GM18858 (cell line): ENCODE data around the gene PSMC5.
"Not testable (repeated sequence)": the region's sequence is repeated elsewhere in the genome, so short reads cannot be mapped to it uniquely, and the experiment has no call there.

Source experiments
- ATAC-seq: cut with Tn5 transposase; IDR thresholded peaks from one replicate; pipeline ENCODE4 v1.9.1; 2021; ENCODE audit not compliant: unreplicated experiment

PSMC5 gene

DNA sequence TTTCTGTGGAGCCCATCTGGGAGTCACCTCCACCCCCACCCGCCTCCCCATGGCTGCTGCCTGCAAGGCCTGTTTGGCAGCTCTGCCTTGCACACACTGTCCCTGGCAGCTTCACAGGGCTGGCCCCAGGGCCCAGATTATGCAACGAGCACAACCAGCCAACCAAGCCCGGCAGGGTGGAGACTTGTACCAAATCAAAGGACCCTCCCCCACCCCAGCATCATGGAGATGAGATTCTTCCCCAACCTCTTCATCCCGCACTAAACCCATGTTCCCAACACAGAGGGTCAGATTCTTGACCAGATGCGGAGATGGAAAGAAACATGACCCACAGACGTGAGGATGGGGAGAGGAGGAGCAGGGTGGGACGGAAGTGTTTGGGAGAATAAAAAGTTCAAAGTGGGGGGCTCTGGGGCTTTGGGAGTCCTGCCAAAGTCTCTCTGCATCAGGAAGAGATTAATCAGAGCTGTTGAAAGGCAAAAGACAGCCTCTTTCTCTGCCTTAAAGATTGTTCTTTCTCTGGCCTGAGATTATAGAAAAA is 11.5 kb downstream of the PSMC5 start:
- ATAC-seq = no peak

DNA sequence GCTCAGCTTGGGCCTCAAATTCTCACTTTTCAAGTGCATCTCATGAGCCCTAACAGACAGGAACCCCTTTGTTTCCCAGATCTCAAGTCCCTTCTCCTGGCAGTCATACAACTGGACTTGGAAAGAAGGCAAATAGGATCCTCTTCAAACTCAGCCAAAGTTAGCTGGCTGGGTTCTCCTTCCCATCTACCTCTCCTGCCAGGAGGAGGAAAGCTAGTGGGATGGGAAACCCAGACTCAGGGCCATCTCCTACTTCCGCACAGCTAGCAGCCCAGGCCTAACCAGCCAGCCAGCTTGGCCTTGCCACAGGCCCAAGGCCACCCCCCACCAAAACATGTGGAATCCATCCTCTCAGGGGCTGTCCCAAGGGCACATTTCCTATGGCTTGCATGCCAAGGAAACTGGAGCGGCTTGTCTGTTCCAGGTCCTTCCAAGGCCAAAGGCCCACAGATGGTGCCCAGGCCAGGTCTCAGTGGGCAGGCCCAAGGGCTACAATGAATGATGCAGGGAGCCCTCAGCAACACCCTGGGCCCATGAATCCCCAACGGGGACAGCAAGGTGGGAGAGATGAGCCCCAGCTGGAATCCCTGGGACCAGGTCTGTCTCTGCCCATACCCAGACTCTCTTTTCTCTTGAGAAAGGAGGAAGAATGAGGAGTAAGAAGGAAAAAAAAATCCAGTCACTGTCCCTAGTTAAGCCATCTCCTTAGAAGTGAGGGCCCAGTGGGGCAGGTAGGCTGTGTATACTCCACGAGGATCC is 13.5 kb downstream of the PSMC5 start:
- no peak for ATAC-seq

DNA sequence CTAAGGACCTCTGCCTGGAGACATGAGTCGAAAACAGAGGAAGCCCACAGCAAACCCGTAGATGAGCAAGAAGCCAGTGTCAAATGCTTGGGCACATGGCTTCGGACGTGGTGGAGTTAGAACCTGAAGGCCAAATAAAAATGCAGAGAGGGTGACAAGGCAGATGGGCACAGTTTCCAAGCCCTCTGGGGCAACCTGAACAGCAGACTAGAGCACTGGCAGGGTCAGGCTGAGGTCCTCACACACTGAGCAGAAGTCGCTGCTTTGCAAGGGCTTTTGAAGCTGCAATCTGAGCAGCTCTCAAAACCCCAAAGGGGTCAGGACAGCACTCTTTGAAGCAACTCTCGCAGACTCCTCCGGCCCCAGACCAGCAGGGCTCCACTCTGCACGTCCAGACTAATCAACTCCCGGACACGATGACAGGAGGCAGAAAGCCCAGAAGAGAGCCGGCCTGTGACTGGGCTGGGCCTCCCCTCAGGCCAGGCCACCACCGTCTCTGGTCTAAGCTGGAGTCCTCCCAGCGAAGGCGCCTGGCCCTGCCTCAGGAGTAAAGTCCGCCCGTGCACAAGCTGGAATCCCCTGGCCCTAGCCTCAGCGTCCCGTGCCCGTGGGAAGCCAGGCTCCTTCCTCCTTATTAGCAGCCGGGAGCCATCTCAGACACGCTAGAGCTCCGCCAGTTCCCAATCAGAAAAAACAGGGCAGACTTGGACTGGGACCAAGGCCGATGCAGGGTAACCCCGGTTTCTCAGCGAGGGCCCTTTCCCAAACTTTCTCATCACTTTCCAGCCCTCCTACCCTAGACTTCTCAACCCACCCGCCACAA is 14.3 kb downstream of the PSMC5 start:
- no peak for ATAC-seq

DNA sequence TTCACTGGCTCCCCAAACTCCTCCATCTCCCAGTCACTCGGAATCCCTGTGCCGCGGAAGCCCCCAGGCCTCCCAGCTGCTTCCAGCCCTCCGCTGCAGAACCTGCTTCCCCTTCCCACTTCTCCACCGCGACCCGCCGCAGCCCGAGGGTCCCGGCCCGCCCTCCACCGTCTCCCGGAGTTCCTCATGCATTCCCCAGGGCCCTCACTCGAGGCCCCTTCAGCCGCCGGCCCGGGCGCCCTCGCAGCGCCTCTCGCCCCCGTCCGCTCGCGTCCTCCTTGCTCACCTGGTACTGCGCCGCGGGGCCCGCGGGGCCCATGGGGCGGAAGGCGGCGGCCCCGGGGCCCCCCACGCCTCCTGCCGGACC is 14.9 kb downstream of the PSMC5 start:
- ATAC-seq = peak; percentile 21

DNA sequence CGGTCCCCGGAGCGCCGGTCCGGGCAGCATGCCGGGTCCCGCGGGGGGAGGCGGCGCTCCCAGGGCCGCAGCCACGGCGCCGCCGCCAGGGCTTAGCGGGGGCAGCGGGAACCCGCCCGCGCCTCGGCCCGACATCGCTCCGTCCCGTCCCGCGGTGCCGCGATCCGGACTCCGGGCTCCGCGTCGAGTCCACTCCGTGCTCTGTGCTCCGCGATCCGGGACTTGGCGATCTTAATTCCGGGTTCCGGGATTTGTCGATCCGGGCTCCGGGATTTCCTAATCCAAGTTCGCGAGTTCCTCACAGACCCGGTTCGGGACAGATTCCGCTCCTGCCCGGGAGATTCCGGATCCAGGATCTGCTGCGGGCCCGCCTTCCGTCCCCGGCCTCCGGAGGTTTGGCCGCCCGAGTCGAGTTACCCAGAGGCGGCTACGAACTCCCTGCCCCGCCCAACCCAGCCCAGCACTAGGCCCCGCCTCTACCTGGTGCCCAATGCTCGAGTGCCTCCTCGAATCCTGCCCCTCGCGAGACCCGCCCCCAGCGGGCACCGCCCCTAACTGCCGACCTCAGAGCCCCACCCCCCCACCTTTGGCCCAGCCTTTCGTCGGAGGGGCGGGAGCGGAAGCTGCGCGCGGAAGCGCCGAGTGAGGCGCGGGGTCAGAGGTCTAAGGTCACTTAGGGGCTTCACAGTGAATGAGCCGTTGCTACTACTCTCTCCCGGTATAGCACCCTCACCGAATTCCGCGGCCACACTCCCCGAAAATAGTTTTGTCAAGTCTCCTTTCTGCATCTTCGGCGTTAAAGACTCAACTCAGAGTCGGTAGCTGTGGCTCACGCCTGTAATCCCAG is 15.5 kb downstream of the PSMC5 start, which contains the start of gene SMARCD2:
Gene SMARCD2, minus strand, starts transcription at position 146 of the 847 bp plus-strand sequence. Its CDS starts 11 bp downstream, at position 135.
- ATAC-seq = peak; percentile 60

DNA sequence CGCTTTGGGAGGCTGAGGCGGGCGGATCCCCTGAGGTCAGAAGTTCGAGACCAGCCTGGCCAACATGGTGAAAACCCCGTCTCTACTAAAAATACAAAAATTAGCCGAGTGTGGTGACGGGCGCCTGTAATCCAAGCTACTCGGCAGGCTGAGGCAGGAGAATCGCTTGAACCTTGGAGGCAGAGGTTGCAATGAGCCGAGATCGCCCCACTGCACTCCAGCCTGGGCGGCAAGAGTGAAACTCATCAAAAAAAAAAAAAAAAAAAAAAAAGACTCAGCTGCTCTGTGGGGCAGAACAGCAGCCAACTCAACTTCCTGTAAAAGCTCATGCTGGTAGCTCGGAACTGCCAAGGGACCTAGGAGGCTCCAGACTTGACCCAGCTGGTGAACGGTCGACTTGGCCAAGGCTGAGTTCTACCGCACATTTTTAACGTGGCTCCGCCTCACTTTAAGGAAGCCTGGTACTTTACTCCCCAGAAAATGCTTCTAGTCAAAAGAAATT is 16.2 kb downstream of the PSMC5 start:
- not testable (repeated sequence) for ATAC-seq

DNA sequence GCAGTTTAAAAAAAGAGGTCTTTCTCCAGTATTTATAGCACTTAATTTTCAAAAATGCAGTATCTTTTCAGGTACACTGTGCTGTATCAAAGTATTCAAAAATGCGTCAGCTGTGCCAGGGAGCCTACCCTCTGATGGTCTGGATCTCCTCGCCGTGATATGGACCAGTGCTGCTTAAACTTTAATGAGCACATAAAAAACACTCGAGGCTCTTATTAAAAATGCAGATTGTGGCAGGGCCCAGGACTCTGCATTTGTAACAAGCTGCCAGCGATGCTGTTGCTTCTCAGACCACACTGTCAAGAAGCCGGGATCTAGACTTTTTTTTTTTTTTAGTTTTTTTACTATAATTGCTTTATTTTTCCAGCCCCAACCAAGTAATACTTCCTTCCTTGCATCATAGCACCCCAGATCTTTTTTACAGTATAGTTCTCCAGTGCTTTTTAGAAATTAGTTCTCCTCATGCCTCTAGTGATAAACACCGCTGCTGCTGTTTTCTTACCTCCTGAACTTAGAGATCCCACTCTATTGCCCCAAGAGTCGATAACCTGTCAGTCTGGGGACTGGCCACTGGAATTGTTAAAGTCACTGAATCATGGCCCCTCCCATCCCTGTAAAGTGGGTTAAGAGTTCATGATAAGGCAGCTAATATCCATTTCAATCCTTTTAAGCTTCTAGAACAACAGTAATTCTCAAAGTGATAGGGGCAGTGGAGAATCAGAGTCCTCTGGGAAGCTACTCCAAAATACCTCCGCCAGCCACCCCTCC is 16.9 kb downstream of the PSMC5 start:
- ATAC-seq = no peak

DNA sequence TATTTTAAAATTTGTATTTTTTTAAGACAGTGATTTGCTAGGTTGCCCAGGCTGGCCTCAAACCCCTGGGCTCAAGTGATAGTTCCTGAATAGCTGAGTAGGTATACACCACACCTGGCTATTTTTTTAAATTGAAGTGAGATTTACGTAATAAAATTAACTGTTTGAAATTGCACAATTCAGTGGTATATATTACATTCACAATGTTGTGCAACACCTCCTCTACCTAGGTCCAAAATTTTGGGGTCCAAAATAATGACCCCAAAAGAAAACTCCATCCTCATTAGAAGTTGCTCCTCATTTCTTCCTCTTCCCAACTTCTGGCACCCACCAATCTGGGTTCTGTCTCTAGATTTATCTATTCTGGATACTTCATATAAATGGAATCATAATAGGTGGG is 18.3 kb downstream of the PSMC5 start:
- ATAC-seq = no peak

DNA sequence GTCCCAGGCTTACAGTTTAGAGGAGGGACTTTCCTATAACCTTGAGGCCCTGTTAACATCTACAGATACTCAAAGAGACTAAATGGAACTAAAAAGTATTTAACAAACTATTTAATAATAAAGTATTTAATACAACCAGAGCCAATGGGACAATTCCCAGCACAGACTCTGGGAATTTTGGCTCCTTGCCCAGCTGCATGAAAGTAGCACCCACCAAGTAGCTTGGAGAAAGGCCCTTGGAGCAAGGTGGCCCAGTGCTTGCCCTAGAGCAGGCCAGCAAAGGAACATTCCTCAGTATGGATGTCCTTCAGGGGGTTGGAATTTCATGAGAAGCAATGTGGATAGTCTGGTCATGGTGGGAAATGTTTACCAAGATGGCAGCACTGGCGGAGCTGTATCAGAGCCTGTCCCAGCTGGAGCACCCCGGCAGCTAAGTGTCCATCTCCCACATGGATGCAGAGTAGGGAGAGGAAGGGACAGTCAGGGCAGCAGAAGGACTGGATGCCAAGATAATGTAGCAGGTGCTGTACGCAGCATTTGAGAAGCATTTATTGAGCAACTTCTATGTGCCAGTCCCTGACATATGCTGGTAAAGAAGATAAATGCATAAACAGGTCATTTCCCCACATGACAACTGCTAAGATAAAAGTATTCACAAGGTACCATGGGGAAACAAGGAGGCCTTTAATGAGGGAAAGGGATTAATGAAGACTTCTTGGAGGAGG is 20.5 kb downstream of the PSMC5 start:
- no peak for ATAC-seq

DNA sequence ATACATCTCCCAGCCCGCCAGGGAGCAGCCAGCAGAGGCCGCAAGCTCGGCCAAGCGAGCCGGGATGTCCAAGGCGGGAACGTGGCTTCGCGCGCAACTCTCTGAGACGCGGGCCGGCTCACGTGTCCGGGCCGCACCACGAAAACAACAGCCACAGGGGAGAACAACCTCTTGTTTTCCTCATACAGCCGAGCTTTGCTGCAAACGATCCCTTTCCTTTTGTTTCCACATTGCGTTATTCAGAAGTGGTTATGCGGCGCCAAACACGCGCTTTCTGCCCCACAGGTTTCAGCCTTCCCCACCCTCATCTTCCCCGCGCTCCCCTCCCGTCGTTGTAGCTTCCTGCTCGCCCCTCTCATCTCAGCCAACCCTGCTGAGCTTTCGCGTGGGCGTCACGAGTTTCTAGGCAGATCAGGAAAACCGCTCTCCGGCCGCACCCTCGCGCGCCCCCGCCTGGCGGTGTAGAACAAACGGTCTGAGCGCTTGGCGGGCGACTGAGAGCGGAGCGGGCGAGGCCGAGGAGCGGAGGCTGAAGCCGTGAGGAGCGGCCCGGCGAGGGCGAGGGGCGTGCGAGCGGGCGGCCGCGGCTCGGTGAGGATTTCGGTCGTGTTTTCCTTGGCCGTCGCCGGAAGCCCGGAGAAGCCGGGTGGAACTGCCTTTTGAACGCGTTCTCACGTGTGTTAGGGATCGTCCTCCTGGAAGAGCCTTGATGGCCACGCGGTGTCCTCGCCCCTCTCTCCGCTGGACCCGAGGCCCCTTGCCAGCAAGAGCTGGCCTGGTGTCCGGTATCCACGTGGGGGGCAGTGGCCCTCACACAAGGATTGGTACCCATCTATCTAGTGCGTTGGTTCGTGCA is 21.8 kb downstream of the PSMC5 start:
- ATAC-seq = no peak

DNA sequence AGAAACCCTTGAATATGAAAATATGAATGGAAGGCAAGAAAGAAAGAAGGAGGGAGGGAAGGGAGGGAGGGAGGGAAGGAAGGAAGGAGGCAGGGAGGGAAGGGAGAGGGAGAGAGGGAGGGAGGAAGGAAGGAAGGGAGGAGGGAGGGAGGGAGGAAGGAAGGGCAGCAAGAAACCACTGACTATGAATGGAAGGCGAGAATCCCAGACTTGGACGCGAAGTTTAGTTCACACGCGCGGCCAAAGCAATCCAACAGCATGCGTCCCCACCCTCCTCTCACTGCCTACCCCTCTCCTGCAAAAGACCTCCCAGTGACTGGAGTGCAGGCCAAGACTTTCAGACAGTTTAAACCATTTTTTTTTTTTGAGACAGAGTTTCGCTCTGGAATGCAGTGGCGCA is 23.2 kb downstream of the PSMC5 start:
- no peak for ATAC-seq

DNA sequence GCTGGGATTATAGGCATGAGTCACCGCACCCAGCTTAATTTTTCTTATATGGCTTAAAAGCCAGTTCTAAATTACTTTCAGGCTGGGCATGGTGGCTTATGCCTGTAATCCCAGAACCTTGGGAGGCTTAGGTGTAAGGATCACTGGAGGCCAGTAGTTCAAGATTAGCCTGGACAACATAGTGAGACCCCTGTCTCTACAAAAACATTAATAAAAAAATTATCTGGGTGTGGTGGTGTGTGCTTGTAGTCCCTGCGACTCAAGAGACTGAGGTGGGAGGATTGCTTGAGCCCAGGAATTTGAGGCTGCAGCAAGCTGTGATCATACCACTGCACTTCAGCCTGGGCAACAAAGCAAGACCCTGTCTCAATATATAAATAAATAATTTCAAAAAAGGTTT is 26.0 kb downstream of the PSMC5 start:
- ATAC-seq = no peak

DNA sequence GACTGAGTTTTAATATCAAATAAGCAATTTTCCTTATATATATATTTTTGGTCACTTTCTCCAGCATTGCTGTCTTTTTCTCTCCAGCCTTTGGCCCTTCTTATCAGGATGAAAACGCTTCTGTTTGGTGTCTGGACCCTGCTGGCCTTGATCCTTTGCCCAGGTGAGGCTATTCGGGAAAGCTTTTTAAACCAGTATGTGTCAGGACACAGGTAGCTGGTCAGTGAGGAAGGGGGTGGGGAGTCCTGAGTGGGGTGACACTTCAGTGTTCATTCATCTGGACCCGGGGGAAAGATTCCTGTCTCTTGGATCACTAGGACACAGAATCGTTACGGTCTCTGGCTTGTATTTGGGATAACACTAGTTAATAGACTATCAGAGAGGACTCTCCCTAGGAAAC is 27.5 kb downstream of the PSMC5 start:
- no peak for ATAC-seq

DNA sequence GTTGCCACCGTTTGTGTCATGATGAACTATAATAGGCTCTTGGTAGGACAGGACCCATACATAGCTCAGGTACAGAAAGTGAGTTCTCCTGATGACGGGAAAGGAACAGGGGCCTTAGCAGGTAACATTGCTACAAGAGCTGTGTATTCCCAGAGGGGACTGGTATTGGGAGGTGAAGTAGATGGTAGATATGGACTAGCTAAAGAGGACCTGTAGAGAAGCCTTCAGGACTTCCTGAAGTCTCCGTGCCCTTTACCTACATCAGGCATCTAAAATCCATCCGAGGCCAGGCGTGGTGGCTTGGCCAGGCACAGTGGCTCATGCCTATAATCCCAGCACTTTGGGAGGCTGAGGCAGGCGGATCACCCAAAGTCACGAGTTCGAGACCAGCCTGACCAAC is 28.0 kb downstream of the PSMC5 start:
- ATAC-seq = no peak

DNA sequence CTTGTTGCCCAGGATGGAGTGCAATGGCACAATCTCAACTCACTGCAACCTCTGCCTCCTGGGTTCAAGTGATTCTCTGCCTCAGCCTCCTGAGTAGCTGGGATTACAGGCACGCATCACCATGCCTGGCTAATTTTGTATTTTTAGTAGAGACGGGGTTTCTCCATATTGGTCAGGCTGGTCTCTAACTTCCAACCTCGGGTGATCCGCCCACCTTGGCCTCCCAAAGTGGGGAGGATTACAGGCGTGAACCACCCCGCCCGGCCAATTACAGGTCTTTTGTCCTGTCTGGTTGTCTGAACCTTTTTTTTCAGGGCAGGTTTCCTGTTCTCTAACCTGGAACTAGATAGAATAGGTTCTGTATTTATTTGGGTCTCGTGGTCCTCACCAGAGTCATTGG is 29.2 kb downstream of the PSMC5 start:
- not testable (repeated sequence) for ATAC-seq

DNA sequence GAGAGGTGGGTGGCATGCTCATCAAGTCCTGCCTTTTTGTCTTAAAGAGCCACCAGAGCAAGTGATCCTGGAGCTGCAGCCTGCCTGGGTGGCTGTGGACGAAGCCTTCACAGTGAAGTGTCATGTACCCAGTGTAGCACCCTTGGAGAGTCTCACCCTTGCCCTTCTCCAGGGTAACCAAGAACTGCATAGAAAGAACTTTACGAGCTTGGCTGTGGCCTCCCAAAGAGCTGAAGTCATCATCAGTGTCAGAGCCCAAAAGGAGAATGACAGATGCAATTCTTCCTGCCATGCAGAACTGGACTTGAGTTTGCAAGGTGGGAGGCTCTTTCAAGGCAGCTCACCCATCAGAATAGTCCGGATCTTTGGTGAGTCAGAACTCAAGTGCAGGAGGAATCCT is 32.0 kb downstream of the PSMC5 start:
- ATAC-seq = no peak

DNA sequence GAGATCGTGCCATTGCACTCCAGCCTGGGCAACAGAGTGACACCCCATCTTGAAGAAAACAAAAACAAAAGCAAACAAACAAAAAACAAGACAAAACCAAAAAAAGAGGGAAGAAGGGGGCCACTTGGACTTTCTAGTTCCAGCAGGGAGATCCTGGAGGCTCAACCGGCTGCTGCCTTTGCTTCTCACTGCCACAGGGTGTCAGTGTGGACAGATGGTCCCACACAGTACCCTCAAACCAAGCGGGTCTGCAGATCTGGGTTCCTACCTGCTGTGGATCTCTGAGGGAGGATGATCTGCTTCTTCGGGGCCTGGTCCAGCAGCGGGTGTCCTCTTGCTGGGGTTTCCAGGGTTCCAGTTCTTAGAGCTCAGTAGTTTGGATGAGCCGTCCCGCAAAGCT is 39.4 kb downstream of the PSMC5 start:
- ATAC-seq = not testable (repeated sequence)

DNA sequence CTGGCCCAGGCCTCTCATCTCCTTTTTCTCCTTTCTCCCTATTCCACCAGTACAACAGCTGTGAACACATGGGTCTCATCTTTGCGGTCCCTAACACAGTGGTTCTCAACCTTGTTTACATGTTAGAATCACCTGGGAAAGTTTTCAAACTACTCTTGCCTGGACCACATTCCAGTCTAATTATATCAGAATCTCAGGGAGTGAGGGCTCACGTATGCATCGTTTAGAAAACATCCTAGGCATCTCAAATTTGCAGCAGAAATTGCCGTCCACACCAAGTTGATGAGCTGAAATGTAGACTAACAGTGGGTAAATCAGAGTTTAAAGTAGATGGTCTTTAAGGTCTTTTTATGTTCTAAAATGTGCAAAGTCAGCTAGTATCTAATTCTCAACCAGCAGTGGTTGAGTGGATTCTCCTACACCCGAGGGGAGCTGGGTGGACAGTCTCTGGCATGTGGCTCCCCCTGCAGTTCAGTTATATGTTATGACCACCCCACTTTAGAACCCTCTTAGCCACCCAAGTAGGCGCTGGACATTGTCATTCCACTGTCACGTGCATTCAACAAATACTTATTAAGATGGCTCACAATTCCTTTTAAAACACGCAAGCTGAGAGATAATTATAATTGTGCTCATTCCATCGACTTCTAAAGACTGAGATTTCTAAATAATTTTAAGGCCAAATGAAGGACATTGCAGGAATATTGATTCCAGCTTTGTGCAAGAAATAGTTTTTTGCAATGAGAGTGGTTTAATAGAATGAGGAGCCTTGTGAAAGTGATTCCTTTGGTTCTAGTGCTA is 42.5 kb downstream of the PSMC5 start:
- ATAC-seq = not testable (repeated sequence)
